GM19372 (cell line): ENCODE results near the gene CCDC186.

Source experiments
- ATAC-seq: cut with Tn5 transposase; IDR thresholded peaks from one replicate; pipeline ENCODE4 v1.9.1; 2021; ENCODE audit warnings: mild to moderate bottlenecking, low read depth, moderate library complexity; ENCODE audit not compliant: unreplicated experiment

CCDC186 gene

GRCh38 chr10:114118514-114118913, 55.5 kb downstream of the CCDC186 start:
- ATAC-seq: no peak

GRCh38 chr10:114117728-114118127, 56.3 kb downstream of the CCDC186 start:
- ATAC-seq: no peak

DNA sequence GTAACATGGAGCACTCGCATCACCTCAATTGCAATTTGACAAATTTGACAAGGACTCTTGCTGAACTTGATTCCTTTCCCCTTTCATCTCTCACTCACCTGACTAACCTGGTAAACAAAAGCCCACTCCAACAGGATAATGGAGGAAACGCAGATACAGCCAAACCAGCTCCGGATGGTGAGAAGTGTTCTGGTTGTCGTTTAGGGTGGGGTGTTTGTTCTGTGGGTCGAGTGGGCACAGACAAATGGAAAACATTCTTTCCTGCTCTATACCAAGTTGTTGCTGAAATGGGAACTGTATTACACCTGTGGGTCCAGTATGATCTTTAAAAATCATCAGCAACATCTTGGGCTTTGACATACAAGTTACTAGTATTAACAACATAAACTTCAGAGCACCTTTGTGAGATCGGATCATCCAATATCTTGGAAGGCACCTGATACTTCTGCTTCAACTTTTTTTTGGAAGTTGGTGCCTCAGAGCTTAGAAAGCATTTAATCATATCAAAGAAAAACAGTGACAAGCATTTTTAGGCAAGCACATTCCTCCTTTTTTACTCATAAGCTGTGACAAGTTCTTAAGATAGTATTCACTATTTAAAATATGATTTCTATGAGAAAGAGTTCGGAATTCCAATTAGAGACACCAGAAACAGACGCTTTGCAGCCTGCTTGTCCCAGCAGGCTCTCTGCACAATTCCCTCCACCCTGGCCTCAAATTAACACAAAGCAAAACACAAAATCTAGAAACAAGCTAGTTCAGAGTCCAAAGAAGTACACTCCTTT, 58.1 kb downstream of the CCDC186 start:
- ATAC-seq: no peak

DNA sequence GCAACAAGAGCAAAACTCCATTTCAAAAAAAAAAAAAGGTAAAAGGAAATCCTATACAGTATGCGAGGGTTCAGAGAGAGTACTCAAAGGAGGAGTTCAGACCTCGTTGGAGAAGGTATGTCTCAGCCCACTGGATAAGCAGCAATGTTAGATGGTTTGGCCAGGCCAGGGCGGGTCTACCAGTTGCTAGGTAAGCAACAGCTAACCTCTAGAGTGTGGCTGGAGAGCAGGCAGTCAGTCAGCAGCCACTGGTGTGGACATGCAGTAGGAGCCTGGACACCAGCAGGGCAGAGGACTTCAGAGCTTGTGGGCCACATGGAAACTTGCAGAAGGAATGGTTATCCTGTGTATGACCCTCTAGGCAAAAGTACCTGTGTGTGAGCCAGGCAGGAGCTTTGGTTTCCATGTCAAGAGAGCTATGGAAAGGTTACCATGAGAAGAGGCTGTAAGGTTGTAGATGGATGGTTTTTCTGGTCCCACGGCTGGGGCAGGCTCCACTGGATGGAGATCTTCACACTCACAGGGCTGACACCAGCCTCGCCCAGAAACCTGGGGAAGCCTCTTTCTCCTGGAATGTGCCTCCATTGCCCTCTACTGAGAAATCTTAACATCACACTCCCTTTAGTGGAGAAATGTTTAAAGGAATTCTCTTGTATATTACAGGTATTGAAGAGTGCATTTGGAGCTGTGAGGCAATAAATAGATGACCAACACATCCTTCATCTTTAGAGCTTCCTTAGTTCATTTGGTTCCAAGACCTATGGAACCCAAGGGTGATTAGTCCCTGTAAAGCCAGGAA, 63.6 kb downstream of the CCDC186 start:
- ATAC-seq: no peak

DNA sequence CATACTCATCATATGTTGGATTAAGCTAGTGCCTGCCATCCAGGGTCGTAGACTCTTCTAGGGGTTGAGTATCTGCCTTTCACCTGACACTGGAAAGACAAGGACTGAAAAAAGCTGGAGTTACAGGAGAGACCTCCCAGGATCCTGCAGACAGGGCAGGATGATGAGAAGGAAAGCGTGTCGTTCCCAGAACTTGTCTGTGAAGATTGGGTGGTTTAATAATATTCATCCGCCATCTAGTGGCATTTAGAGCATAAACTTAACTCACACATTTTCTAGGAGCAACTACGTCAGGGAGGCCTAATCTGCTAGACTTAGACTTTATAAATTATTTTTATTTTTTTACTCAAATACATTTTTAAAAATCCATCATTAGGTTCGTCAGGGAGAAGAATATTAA, 70.7 kb downstream of the CCDC186 start:
- ATAC-seq: no peak

DNA sequence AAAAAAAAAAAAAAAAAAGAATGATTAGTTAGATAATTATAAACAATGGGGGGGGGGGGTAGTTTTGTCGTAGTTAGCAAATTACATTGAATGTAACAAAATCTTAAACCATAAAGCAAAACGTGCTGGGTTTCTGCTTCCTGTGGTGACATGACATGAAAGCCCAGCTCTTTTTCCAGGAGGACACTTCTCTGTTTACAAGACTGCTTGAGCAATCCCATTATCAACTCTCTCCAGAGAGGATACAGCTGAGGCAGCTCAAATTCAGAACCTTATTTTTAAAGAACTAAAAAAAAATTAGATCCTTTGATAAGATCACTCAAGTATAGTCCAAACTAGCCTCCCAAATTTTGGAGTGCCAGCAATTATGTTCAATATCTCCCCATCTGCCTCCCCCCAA, 71.7 kb downstream of the CCDC186 start:
- no peak for ATAC-seq

GRCh38 chr10:114100848-114101741, 72.9 kb downstream of the CCDC186 start:
- no peak for ATAC-seq

DNA sequence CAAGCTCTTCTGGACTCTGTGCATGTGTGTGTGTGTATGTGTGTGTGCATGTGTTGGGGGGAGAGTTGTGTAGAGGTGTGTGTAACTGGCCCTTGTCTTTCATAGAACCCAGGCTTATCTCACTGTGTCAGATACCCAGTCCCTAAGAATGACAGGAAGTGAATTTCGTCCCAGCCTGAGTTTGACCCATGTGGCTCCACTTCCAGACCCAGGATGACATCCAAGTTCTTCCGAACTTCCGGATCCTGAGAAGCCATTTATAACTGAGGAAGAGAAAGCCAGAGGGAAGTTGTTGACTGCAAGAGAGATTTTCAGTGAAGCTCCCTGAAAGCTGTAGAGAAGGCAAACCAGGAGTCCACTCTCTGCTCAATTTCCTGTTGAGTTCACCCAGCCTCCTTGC, 77.1 kb downstream of the CCDC186 start:
- no peak for ATAC-seq

- peak; percentile 48 for ATAC-seq
Measured at GRCh38 chr10:114095559-114096337, 78.3 kb downstream of the CCDC186 start.

DNA sequence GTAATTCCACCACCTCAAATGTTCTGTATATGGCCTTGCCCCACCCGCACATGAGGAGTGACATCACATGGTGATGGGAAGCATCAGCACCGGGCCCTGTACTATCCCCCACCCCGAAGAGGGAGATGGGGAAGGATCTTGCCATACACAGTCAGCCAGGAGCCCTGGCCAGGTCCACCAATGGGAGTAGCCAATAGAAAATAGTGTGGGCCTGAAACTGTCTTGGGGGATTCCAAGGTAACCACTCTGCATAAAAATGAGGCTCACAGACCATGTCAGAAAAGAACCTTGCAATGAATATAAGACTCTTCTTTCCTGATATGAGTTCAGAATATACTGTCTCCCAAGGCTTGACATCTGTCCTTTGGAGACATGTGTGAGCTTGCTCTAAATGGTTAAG, 79.2 kb downstream of the CCDC186 start:
- no peak for ATAC-seq

DNA sequence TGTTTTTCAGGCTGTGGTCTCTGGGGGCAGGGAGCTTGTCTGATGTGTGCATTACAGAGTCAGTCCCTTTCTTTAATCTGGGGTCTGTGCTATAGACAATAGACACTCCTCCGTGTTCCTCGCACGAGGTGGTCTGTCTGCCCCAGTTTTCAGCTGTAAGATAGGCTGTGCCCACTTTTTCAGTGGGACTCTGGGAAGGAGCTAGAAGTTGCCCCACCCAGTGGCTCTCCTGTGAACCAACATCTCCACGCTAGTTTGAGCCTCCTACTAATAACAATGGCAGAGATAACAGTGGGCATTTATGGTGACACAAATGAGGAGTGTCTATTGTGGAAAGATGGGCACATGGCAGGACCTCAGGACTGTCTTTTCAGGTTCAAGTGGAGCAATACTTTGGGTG, 86.3 kb downstream of the CCDC186 start:
- ATAC-seq: no peak

- ATAC-seq: no peak
Measured at GRCh38 chr10:114087255-114087654, 86.7 kb downstream of the CCDC186 start.

- no peak for ATAC-seq
Measured at GRCh38 chr10:114084215-114084614, 89.8 kb downstream of the CCDC186 start.

DNA sequence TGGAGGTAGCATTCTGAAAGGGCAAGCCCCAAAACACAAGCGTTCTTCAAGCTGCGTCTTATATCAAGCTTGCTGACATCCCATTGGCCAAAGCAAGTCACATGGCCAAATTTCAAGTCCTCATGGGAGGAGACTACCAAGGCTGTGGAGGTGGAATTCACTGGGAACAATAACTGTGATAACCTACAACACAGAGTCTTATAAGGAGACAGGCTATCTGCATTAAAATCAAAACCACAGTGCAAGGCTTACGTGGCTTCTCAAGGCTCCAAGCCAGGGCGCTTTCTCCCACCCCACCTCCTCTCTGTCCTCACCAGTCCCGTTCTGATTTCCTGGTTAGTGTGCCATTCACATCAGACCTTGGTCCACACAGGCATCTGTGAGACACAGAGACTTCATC, 91.0 kb downstream of the CCDC186 start:
- ATAC-seq: no peak

DNA sequence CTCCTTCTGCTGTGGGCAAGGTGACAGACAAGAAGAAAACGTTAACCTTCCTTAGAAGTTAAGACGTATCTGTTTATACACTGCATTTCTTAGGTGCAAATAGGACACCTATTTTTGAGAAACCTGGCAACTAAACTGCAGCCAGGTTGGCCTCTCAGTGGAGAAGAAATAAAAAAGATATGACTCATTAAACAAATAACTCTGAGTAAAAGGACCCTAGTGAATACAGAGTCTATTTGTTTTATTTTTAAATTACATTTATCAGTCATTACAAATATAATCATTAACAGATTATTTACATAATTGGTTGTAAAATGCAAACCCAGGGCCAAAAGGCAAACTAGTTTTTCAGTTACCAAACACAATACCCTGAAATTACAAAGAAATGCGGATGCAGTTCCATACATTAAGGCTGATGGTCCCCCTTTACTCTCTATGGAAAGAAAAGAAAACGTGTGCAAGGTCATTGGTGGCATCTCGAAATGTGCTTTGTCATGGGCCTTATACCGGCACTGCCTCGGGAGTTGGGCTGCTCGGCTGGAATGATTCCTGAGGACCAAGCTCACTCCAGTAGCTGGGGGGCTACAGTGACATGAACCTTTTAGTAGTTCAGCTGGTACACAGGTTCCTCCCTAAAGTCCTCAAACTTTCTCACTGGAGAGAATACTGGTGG, 92.0 kb downstream of the CCDC186 start:
- no peak for ATAC-seq

DNA sequence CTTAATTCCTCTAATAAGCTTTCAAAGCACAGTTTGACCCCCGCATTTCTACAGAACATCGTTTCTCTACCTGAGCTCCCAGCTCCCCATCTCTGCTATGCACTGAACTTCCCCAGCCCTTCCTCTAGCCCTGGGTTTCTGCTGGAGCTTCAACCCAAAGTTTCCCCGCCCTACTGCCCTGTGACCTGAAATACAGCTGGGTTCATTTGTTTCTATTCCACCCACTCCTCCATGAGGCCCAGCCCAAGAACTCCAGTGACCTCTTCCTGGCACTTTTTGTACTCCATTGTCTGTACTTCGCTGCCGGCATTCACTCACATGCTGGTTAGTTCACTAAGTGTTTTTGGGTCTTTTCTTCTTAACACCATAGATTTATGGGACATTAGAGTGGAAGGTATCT, 94.6 kb downstream of the CCDC186 start:
- ATAC-seq: no peak

DNA sequence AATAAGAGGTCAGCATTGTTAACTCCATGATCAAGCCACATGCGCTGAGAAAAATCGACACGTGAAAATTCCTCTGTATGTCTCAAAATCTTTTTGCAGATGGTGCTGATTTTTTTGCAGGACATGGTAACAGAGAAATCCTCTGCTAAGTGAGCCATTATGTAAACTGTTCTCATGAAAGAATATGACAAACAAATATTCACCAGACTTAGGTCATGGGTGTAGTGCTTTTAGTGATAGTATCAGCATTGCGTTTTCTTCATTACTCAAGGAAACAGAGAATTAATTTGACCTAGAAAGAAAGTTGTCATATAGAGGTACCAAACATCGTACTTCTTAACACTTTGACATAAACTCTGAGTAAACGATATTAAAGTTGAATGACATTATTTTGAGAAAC, 95.7 kb downstream of the CCDC186 start:
- no peak for ATAC-seq

DNA sequence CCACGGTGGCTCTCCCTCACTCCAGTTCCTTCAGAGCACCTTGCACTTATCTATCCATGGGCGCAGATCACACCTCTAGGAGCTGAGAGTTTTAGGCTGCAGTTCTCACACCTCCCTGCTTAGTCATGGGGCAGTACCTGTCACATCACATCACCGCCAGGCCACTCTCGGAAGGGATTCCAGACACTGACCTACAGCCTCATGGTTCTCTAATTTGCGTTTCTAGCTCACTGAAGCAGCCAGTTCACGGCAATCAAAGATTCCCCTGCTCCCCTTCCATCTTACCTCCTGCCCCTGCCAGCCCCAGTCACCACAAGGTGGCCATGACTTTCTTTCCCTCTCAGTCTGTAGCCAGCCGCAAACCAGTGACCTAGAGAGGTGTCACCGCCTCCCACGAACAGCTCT, 96.2 kb downstream of the CCDC186 start:
- peak; percentile 49 for ATAC-seq

DNA sequence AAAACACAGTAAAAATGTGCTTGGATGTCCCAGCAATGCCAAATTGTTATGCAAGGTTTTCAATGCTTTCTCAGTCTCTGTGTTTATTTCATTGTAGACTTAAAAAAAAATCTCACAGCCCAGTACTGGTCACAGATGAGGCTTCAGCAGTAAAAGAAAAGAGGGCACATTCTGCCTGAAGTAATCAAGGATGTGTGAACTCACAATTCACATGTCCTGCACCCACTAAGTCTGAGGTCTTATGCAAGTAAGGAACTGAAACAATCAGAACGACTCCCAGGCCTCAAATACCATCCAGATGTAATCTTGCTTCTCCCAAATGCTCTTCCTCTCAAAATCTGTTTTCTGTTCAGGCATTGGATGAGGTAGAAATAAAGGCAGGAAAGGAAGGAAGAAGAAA, 96.7 kb downstream of the CCDC186 start:
- ATAC-seq: no peak

GRCh38 chr10:114075093-114075492, 98.9 kb downstream of the CCDC186 start:
- ATAC-seq: no peak
